Measurements from ENCODE around the gene TMEM45A.
"Not testable (repeated sequence)": the region's sequence is repeated elsewhere in the genome, so short reads cannot be mapped to it uniquely, and the experiment has no call there.

Gene TMEM45A

GRCh38 chr3:100465892-100466777 is 26.3 kb upstream of the TMEM45A start:
- Mint-ChIP-seq H3K4me1 (no peaks in the 10 kb centered on the region), H3K27me3 (ENCODE audit: low read depth, poor library complexity) (peaks cover under 1% of the 10 kb centered on the region), H3K36me3 (ENCODE audit: low read depth) (peaks cover 4% of the 10 kb centered on the region), H3K9me3 (peaks cover 38% of the 10 kb centered on the region), H3K4me3 (no peak overlapping the region), H3K27ac (no peak overlapping the region)
- TF ChIP-seq, protein P1, sequence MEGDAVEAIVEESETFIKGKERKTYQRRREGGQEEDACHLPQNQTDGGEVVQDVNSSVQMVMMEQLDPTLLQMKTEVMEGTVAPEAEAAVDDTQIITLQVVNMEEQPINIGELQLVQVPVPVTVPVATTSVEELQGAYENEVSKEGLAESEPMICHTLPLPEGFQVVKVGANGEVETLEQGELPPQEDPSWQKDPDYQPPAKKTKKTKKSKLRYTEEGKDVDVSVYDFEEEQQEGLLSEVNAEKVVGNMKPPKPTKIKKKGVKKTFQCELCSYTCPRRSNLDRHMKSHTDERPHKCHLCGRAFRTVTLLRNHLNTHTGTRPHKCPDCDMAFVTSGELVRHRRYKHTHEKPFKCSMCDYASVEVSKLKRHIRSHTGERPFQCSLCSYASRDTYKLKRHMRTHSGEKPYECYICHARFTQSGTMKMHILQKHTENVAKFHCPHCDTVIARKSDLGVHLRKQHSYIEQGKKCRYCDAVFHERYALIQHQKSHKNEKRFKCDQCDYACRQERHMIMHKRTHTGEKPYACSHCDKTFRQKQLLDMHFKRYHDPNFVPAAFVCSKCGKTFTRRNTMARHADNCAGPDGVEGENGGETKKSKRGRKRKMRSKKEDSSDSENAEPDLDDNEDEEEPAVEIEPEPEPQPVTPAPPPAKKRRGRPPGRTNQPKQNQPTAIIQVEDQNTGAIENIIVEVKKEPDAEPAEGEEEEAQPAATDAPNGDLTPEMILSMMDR (IDR thresholded peaks at IDR 0.05): no peak
- no peak for DNase-seq

DNA sequence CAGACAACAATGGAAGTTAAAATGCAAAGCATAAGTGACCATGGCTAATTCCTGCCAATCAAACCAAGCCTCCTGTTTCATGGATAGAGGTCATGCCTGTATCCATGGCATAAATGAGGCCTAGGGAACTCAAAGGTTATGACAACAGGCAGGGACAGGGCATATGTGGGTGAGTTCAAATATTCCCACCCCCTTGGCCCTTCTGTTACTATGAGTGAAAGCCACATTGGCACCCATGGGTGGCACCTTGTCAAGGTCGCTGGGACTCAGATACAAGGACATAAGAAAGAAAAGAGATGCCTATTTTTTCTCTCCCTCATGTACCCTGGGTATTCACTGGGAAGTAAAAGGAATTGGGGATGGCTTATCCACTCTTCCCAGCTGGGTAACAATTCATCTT is 25.3 kb upstream of the TMEM45A start:
- H3K27ac Mint-ChIP-seq: no peak overlapping the region
- no peaks in the 10 kb centered on the region for H3K27me3 Mint-ChIP-seq (ENCODE audit: low read depth, poor library complexity)
- H3K4me1 Mint-ChIP-seq: no peaks in the 10 kb centered on the region
- DNase-seq: no peak
- H3K36me3 Mint-ChIP-seq (ENCODE audit: low read depth): peaks cover 4% of the 10 kb centered on the region
- TF ChIP-seq, protein P1 (IDR thresholded peaks at IDR 0.05): no peak
- H3K9me3 Mint-ChIP-seq: peaks cover 46% of the 10 kb centered on the region
- no peak overlapping the region for H3K4me3 Mint-ChIP-seq

GRCh38 chr3:100468676-100469075 is 23.7 kb upstream of the TMEM45A start:
- Mint-ChIP-seq H3K4me3 (no peak overlapping the region), H3K27me3 (ENCODE audit: low read depth, poor library complexity) (no peaks in the 10 kb centered on the region), H3K9me3 (peaks cover 50% of the 10 kb centered on the region), H3K36me3 (ENCODE audit: low read depth) (peaks cover 4% of the 10 kb centered on the region), H3K4me1 (no peaks in the 10 kb centered on the region), H3K27ac (no peak overlapping the region)
- DNase-seq: no peak
- TF ChIP-seq, protein P1 (IDR thresholded peaks at IDR 0.05): no peak

DNA sequence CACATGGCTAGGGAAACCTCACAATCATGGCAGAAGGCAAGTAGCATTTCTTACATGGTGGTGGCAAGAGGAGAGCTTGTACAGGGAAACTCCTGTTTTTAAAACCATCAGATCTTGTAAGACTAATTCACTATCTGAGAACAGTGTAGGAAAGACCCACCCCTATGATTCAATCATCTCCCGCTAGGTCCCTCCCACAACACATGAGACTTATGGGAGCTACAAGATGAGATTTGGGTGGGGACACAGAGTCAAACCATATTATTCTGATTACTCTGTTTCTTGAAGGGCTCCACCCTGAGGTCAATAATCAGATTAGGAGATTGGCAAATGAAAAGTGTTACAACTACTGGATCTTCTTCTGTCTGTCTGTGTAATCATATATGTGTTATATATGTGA is 21.5 kb upstream of the TMEM45A start:
- TF ChIP-seq, protein P1 (IDR thresholded peaks at IDR 0.05): no peak
- H3K27me3 Mint-ChIP-seq (ENCODE audit: low read depth, poor library complexity): no peaks in the 10 kb centered on the region
- H3K27ac Mint-ChIP-seq: no peak overlapping the region
- no peaks in the 10 kb centered on the region for H3K4me1 Mint-ChIP-seq
- peaks cover 55% of the 10 kb centered on the region for H3K9me3 Mint-ChIP-seq
- no peak overlapping the region for H3K4me3 Mint-ChIP-seq
- peaks cover 4% of the 10 kb centered on the region for H3K36me3 Mint-ChIP-seq (ENCODE audit: low read depth)
- DNase-seq: no peak

GRCh38 chr3:100471444-100471843 is 21.0 kb upstream of the TMEM45A start:
- no peaks in the 10 kb centered on the region for H3K27me3 Mint-ChIP-seq (ENCODE audit: low read depth, poor library complexity)
- no peak overlapping the region for H3K4me3 Mint-ChIP-seq
- H3K4me1 Mint-ChIP-seq: no peaks in the 10 kb centered on the region
- peaks cover 55% of the 10 kb centered on the region for H3K9me3 Mint-ChIP-seq
- TF ChIP-seq, protein P1 (IDR thresholded peaks at IDR 0.05): no peak
- H3K36me3 Mint-ChIP-seq (ENCODE audit: low read depth): peaks cover 4% of the 10 kb centered on the region
- H3K27ac Mint-ChIP-seq: no peak overlapping the region
- DNase-seq: no peak

DNA sequence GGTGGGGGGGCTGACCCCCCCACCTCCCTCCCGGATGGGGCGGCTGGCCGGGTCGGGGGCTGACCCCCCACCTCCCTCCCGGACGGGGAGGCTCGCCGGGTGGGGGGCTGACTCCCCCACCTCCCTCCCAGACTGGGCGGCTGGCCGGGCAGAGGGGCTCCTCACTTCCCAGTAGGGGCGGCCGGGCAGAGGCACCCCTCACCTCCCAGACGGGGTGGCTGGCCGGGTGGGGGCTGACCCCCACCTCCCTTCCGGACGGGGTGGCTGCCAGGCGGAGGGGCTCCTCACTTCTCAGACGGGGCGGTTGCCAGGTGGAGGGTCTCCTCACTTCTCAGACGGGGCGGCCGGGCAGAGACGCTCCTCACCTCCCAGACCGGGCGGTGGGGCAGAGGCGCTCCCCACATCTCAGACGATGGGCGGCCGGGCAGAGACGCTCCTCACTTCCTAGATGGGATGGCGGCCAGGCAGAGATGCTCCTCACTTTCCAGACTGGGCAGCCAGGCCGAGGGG is 14.5 kb upstream of the TMEM45A start:
- not testable (repeated sequence) for H3K4me1 Mint-ChIP-seq, H3K27ac Mint-ChIP-seq

GRCh38 chr3:100478521-100478920 is 13.9 kb upstream of the TMEM45A start:
- not testable (repeated sequence) for H3K4me1 Mint-ChIP-seq; H3K4me3 Mint-ChIP-seq; H3K36me3 Mint-ChIP-seq (ENCODE audit: low read depth); H3K27me3 Mint-ChIP-seq (ENCODE audit: low read depth, poor library complexity); DNase-seq; H3K27ac Mint-ChIP-seq
- peaks cover 24% of the 10 kb centered on the region for H3K9me3 Mint-ChIP-seq

More for the DNA sequence above, 14.5 kb upstream of the TMEM45A start:
- not testable (repeated sequence) for H3K36me3 Mint-ChIP-seq (ENCODE audit: low read depth); DNase-seq; H3K27me3 Mint-ChIP-seq (ENCODE audit: low read depth, poor library complexity); H3K4me3 Mint-ChIP-seq
- H3K9me3 Mint-ChIP-seq: peaks cover 24% of the 10 kb centered on the region
